GM19468 (cell line): ENCODE results near the gene HMGCL.
"Not testable (repeated sequence)": the region's sequence is repeated elsewhere in the genome, so short reads cannot be mapped to it uniquely, and the experiment has no call there.

Source experiments
- ATAC-seq: cut with Tn5 transposase; IDR thresholded peaks from one replicate; pipeline ENCODE4 v1.9.1; 2021; ENCODE audit warnings: mild to moderate bottlenecking, moderate library complexity, moderate number of reproducible peaks; ENCODE audit not compliant: unreplicated experiment; ENCODE audit errors: extremely low read depth

Gene HMGCL

GRCh38 chr1:23800400-23801337, 24.6 kb downstream of the HMGCL start, which contains the start of gene GALE:
GALE (minus strand) TSS chr1:23800754; CDS start chr1:23799007, 1,747 bp downstream.
- ATAC-seq = peak; percentile 69

DNA sequence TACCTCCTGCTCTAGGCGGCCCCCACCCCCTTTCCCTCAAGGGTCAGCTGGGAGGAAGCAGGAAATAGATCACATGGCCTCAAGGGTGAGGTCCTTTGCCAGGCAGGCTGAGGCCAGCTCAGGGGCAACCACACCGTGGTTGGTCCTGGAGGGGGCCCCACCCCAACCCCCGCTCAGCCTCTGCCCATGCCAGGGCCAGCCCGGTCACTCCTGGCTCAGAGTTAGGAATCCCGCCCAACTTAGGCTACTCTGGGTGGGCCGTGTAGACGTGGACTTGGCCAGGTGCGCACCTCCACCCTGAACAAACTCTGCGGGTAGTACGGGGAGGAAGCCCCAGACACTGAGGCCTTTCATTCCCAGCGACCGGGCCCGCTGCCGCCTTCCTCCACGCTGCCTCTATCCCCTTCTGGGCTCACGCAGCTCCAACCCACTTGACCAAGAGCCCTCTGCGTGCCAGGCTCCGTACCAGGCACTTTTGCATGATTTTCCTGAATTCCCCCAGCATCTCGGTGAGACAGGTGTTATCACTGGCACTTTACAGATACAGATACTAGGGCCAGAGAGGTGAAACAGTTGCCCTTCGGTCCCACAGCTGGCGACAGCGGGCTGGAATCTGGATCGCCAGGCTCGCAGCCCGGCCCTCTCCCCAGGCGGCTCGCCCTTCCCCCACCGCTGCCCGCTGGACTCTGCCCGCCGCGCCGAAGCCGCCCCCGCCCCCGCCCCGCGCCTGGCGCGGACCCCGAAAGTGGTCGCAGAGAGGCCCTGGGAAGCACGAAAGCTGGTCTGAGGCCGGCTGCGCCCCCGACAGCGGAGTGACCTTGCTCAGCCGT, 25.4 kb downstream of the HMGCL start:
- no peak for ATAC-seq

GRCh38 chr1:23799255-23799569, 26.0 kb downstream of the HMGCL start:
- ATAC-seq = no peak

GRCh38 chr1:23798662-23799142, 26.5 kb downstream of the HMGCL start:
- ATAC-seq = no peak

- no peak for ATAC-seq
Observed at GRCh38 chr1:23797478-23798448, 27.5 kb downstream of the HMGCL start.

GRCh38 chr1:23796466-23797271, 28.6 kb downstream of the HMGCL start:
- ATAC-seq = no peak

DNA sequence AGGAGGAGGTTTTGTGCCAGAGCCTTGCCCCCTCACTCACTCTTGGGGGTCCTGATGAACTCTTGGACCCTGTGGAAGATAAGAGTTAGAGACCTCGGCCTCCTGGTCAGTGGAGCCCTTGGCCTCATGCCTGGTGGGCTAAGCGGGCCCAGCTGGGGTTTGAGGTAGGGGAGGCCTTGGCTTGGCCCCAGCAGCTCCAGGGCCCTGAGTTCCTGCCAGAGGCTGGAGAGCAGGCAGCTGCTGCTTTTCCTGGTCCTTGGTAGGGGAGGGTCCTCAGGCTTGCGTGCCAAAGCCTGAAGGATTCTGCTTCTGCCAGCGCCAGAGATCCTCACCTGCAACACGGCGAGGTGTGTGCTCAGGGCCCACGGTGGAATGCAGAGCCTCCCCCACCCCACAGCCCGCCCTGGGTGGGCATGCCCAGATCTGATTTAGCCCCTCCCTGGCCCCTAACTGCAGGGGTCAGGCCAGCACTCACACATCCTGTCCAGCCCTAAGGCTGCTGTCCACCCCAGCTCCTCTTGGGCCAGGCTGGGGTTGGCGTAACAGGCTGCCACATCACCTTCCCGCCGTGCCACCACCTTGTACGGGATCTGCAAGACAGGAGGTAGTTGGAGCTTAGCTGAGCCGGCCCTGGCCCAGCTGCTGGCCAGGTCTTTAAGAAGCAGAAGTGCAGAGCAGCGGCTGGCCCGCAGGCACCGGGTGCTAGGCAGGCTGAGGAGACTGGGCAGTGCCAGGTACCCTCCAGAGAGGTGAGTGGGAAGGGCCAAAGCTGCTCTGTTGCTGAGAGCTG, 29.4 kb downstream of the HMGCL start:
- ATAC-seq = no peak

GRCh38 chr1:23794732-23795182, 30.5 kb downstream of the HMGCL start:
- ATAC-seq = not testable (repeated sequence)

DNA sequence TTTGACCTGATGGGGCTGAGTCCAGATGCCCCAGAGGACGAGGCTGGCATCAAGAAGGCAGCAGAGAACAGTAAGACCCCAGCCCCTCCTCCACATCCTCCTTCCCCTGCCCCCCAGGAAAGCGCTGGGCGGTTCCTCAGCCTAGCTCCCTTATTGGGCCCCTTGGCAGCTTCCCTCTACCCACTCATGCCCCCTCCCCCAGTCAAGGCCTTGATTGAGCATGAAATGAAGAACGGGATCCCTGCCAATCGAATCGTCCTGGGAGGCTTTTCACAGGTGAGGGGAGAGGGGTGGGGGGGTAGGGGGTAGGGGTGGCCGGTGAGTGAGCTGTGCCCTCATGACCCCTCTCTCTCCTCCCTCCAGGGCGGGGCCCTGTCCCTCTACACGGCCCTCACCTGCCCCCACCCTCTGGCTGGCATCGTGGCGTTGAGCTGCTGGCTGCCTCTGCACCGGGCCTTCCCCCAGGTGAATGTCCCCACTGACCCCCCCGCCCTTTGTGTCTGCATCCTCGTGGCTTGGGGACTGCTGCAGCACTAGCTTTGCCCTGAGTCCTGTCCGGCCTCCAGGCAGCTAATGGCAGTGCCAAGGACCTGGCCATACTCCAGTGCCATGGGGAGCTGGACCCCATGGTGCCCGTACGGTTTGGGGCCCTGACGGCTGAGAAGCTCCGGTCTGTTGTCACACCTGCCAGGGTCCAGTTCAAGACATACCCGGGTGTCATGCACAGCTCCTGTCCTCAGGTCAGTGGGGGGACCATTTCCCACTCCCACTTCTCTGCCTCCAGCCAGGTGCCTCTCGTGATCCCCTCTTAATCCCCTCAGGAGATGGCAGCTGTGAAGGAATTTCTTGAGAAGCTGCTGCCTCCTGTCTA, 31.1 kb downstream of the HMGCL start:
- ATAC-seq = no peak

- no peak for ATAC-seq
Observed at GRCh38 chr1:23793018-23793781, 32.0 kb downstream of the HMGCL start.

- ATAC-seq = no peak
Observed at GRCh38 chr1:23792151-23792945, 32.9 kb downstream of the HMGCL start.

DNA sequence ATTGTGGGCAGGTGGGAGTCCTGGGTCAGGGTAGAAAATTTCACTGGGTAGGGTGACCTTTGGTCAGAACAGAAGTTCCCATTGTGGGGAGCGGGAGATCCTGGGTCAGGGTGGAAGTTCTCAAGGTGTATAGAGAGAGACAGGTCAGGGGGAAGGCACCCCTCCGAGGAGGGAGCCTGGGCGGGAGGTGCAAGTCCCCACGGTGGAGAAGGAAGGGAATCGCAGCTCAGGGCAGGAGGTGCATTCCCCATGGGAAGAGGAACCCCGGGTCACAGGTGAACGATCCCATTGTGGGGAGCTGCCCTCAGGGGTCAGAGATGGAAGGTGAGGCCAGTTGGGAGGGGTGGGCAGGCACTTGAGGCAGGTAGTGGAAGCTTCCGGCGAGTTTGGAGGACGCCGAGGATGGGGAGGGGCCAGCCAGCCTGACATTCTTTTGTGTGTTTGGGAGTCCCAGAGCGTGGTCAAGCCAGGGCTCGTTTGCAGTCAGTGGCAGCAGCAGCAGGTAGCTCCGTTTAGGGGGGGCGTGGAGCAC, 33.6 kb downstream of the HMGCL start:
- ATAC-seq = no peak

- ATAC-seq = no peak
Observed at GRCh38 chr1:23790696-23791515, 34.3 kb downstream of the HMGCL start, which contains the start of gene LYPLA2. LYPLA2 (plus strand) TSS chr1:23791145; CDS start chr1:23792683, 1,538 bp downstream.

GRCh38 chr1:23788695-23789094, 36.5 kb downstream of the HMGCL start:
- ATAC-seq = no peak

DNA sequence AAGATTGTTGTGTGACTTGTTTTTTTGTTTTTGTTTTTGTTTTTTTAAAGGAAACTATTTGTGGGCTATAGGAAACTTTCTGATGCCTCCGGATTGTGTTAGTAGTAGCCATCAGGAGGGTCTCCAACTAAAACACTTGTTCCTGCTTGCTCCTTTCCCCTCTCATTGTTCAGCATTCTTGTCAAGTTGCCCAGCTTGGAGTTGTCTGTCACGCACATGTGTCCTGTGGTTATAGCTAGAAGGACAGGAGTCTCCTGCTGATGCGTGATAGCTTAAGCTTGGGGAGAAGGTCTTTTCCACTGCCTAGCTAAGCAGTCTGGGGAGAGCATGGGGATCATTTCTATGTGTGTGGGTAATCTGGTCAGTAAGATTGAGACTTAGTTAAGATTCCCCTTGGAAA, 37.5 kb downstream of the HMGCL start:
- no peak for ATAC-seq
